OCI-LY3 (cell line): ENCODE data around the gene TRAPPC12.

ENCODE experiments used
- H2AFZ ChIP-seq: fragments of 200-600, 300-600 bp; shearing (Covaris generic); 2 replicates; pipeline ENCODE4 v1.6.0; 2014; ENCODE audit warnings: antibody characterized with exemption, low read depth, low read length
- H3K27ac ChIP-seq: fragments of 200-600, 300-600 bp; sonication (generic); 2 replicates; pipeline ENCODE4 v1.5.1; 2014; ENCODE audit warnings: mild to moderate bottlenecking, low read length, moderate library complexity, mixed read lengths
- H3K27me3 ChIP-seq: fragments of 200-600, 300-600 bp; sonication (generic); 2 replicates; pipeline ENCODE4 v1.6.1; 2014; ENCODE audit warnings: low read depth, low read length, mixed read lengths
- H3K36me3 ChIP-seq: fragments of 200-600, 300-600 bp; sonication (generic); replicated peaks from 2 replicates; pipeline ENCODE3; 2014; ENCODE audit warnings: low read depth, low read length, mixed read lengths
- H3K4me1 ChIP-seq: fragments of 300-600, 200-600 bp; sonication (generic); 2 replicates; pipeline ENCODE4 v1.6.1; 2014; ENCODE audit warnings: low read length, mixed read lengths
- H3K4me2 ChIP-seq: fragments of 200-600, 300-600 bp; sonication (generic); 2 replicates; pipeline ENCODE4 v1.6.1; 2014; ENCODE audit warnings: low read length, mixed read lengths
- H3K4me3 ChIP-seq: fragments of 300-600, 200-600 bp; sonication (generic); 2 replicates; pipeline ENCODE4 v1.5.1; 2014; ENCODE audit warnings: antibody characterized with exemption, mild to moderate bottlenecking, low read length, moderate library complexity
- H3K79me2 ChIP-seq: fragments of 300-600, 200-600 bp; shearing (Covaris generic); 2 replicates; pipeline ENCODE4 v1.6.1; 2014; ENCODE audit warnings: mild to moderate bottlenecking, low read length, mixed read lengths
- H3K9ac ChIP-seq: fragments of 300-600, 200-600 bp; shearing (Covaris generic); 2 replicates; pipeline ENCODE4 v1.6.0; 2014; ENCODE audit warnings: mild to moderate bottlenecking, low read length, moderate library complexity
- H3K9me3 ChIP-seq: fragments of 200-600, 300-600 bp; shearing (Covaris generic); 2 replicates; pipeline ENCODE4 v1.6.1; 2014; ENCODE audit warnings: low read length, mixed read lengths; ENCODE audit not compliant: insufficient read depth
- H4K20me1 ChIP-seq: fragments of 200-600, 300-600 bp; sonication (generic); 2 replicates; pipeline ENCODE4 v1.6.1; 2016; ENCODE audit warnings: low read length, mixed read lengths; ENCODE audit not compliant: insufficient read depth
- EZH2phosphoT487 ChIP-seq: fragments of 200-600 bp; shearing (Covaris generic); IDR thresholded peaks from 2 replicates; pipeline ENCODE4 v1.6.1; 2018; ENCODE audit warnings: antibody characterized with exemption, mixed run types, low read depth
- TF ChIP-seq, protein P1 (sequence below): fragments of 200-600, 300-600 bp; sonication (generic); IDR thresholded peaks from 2 replicates; pipeline ENCODE4 v1.5.1; 2014; ENCODE audit warnings: antibody characterized with exemption, low read length, low read depth

Gene TRAPPC12

GRCh38 chr2:3480352-3481010 lies 101.0 kb downstream of the TRAPPC12 start:
- no peaks in the 10 kb centered on the region for H3K9me3 ChIP-seq
- no peaks in the 10 kb centered on the region for H4K20me1 ChIP-seq
- no peaks in the 10 kb centered on the region for H3K79me2 ChIP-seq
- H3K27me3 ChIP-seq, result no peaks in the 10 kb centered on the region
- no peak for TF ChIP-seq EZH2phosphoT487
- TF ChIP-seq, protein P1, sequence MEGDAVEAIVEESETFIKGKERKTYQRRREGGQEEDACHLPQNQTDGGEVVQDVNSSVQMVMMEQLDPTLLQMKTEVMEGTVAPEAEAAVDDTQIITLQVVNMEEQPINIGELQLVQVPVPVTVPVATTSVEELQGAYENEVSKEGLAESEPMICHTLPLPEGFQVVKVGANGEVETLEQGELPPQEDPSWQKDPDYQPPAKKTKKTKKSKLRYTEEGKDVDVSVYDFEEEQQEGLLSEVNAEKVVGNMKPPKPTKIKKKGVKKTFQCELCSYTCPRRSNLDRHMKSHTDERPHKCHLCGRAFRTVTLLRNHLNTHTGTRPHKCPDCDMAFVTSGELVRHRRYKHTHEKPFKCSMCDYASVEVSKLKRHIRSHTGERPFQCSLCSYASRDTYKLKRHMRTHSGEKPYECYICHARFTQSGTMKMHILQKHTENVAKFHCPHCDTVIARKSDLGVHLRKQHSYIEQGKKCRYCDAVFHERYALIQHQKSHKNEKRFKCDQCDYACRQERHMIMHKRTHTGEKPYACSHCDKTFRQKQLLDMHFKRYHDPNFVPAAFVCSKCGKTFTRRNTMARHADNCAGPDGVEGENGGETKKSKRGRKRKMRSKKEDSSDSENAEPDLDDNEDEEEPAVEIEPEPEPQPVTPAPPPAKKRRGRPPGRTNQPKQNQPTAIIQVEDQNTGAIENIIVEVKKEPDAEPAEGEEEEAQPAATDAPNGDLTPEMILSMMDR, result no peak
- H3K4me1 ChIP-seq, result peaks cover 9% of the 10 kb centered on the region; the same call in 1 of the 2 replicates
- H3K27ac ChIP-seq, result no peak overlapping the region
- H3K9ac ChIP-seq, result no peak overlapping the region
- no peak overlapping the region for H2AFZ ChIP-seq
- H3K4me2 ChIP-seq, result no peak overlapping the region
- peaks cover 21% of the 10 kb centered on the region for H3K36me3 ChIP-seq
- H3K4me3 ChIP-seq, result no peak overlapping the region

GRCh38 chr2:3481011-3481400 lies 101.5 kb downstream of the TRAPPC12 start:
- H3K27ac ChIP-seq, result no peak overlapping the region
- H3K4me1 ChIP-seq, result peaks cover 9% of the 10 kb centered on the region; the same call in 1 of the 2 replicates
- no peaks in the 10 kb centered on the region for H3K27me3 ChIP-seq

GRCh38 chr2:3481736-3482362 lies 102.4 kb downstream of the TRAPPC12 start:
- H3K36me3 ChIP-seq, result peaks cover 21% of the 10 kb centered on the region
- peaks cover 9% of the 10 kb centered on the region; the same call in 1 of the 2 replicates for H3K4me1 ChIP-seq
- H2AFZ ChIP-seq, result no peak overlapping the region

More at GRCh38 chr2:3481011-3481400, 101.5 kb downstream of the TRAPPC12 start:
- Histone ChIP-seq H3K4me2 (no peak overlapping the region), H3K4me3 (no peak overlapping the region), H3K79me2 (no peaks in the 10 kb centered on the region), H3K9ac (no peak overlapping the region), H2AFZ (no peak overlapping the region), H3K36me3 (peaks cover 17% of the 10 kb centered on the region), H3K9me3 (no peaks in the 10 kb centered on the region), H4K20me1 (no peaks in the 10 kb centered on the region)
- no peak for TF ChIP-seq EZH2phosphoT487
- TF ChIP-seq, protein P1, result no peak

GRCh38 chr2:3482363-3482821 lies 102.9 kb downstream of the TRAPPC12 start:
- H3K4me2 ChIP-seq, result no peak overlapping the region
- peaks cover 9% of the 10 kb centered on the region; the same call in 1 of the 2 replicates for H3K4me1 ChIP-seq

More at GRCh38 chr2:3481736-3482362, 102.4 kb downstream of the TRAPPC12 start:
- Histone ChIP-seq H4K20me1 (no peaks in the 10 kb centered on the region), H3K4me3 (no peak overlapping the region), H3K79me2 (no peaks in the 10 kb centered on the region), H3K9me3 (no peaks in the 10 kb centered on the region), H3K27ac (no peak overlapping the region), H3K27me3 (no peaks in the 10 kb centered on the region), H3K4me2 (no peak overlapping the region), H3K9ac (no peak overlapping the region)
- no peak for TF ChIP-seq EZH2phosphoT487
- TF ChIP-seq, protein P1, result no peak

More at GRCh38 chr2:3482363-3482821, 102.9 kb downstream of the TRAPPC12 start:
- peaks cover 24% of the 10 kb centered on the region for H3K36me3 ChIP-seq
- no peak overlapping the region for H3K9ac ChIP-seq
- H3K27ac ChIP-seq, result no peak overlapping the region
- H3K27me3 ChIP-seq, result no peaks in the 10 kb centered on the region
- TF ChIP-seq EZH2phosphoT487, result no peak
- TF ChIP-seq, protein P1, result no peak
- H3K79me2 ChIP-seq, result no peaks in the 10 kb centered on the region
- no peaks in the 10 kb centered on the region for H4K20me1 ChIP-seq
- H2AFZ ChIP-seq, result no peak overlapping the region
- H3K4me3 ChIP-seq, result no peak overlapping the region
- H3K9me3 ChIP-seq, result no peaks in the 10 kb centered on the region
